ENCODE data around the gene RAB11A. TPM values are rescaled to one million over a fixed set of nuclear protein-coding genes. Genes with fewer than 3 reads are reported as not detected.

RAB11A gene
- total and polyA plus RNA-seq, 2 of the 13 experiments (the other 11 are each of a cell fraction or from before 2014, with no cell fraction given), result 161 to 162 TPM

- ChIA-PET POLR2A (no interaction called here), CTCF (ENCODE audit: low intra/inter-chr PET ratio, low total read pairs) (no interaction called here)
- Histone ChIP-seq H3K4me3 (replicated peaks in 1 of 3; ENCODE audit: insufficient read depth in 1 of 3, low read depth in 2 of 3, low read length in 3 of 3) (no peak overlapping the region), H3K9ac (ENCODE audit: insufficient read depth, low read depth, low read length) (no peak overlapping the region), H3K79me2 (ENCODE audit: insufficient read depth, low read length) (peaks cover 3% of the 10 kb centered on the region), H3K36me3 (replicated peaks in 1 of 2; ENCODE audit: control insufficient read depth in 1 of 2, insufficient read depth in 2 of 2, low read length in 2 of 2) (peaks cover 8 to 85% of the 10 kb centered on the region in 2 experiments), H4K20me1 (ENCODE audit: insufficient read depth, low read length) (0 out of 2 replicates have a peak, but pooled peaks cover 3% of the 10 kb centered on the region), H3K9me3 (ENCODE audit: low read length) (no peaks in the 10 kb centered on the region), H3K4me2 (ENCODE audit: low read depth, low read length) (no peak overlapping the region), H3K27ac (ENCODE audit: extremely low read length, insufficient read depth, low read length) (no peak overlapping the region), H3K4me1 (ENCODE audit: insufficient read depth, low read length) (peaks cover 8% of the 10 kb centered on the region; the same call in 1 of the 2 replicates), H3K27me3 (ENCODE audit: control insufficient read depth in 1 of 2, insufficient read depth in 2 of 2, low read length in 2 of 2) (no peaks in the 10 kb centered on the region), H2AFZ (ENCODE audit: low read length) (no peak overlapping the region)
- no peak for FAIRE-seq
- in situ Hi-C loops (cut with HindIII; ENCODE audit: extremely low pct_ligation_motif_present, low pct_unique_long_range_greater_than_20kb), result no loop called here
- no TSS peak for BruUV-seq (replicated peaks)
- no peak for DNase-seq (ENCODE audit: low spot score)
- no peak for ATAC-seq
- no peak for TF ChIP-seq ADNP (CRISPR knock-in tag; IDR thresholded peaks at IDR 0.05)
- intact Hi-C loops (cut with micrococcal nuclease; ENCODE audit: unreplicated experiment), result no loop called here
Observed at GRCh38 chr15:65884511-65884910, 15.2 kb downstream of the RAB11A start.

- H3K27me3 ChIP-seq (ENCODE audit: control insufficient read depth in 1 of 2, insufficient read depth in 2 of 2, low read length in 2 of 2), result no peaks in the 10 kb centered on the region
- in situ Hi-C loops (cut with HindIII; ENCODE audit: extremely low pct_ligation_motif_present, low pct_unique_long_range_greater_than_20kb), result no loop called here
- TF ChIP-seq FOXK2 (IDR thresholded peaks at IDR 0.05) (no peak), ZNF740 (CRISPR knock-in tag; IDR thresholded peaks at IDR 0.05) (no peak), KLF12 (CRISPR knock-in tag; IDR thresholded peaks at IDR 0.05; ENCODE audit: borderline replicate concordance) (no peak), IRF2 (CRISPR knock-in tag; IDR thresholded peaks at IDR 0.05) (no peak), ATF4 (CRISPR knock-in tag; IDR thresholded peaks at IDR 0.05) (no peak), ZSCAN25 (CRISPR knock-in tag; IDR thresholded peaks at IDR 0.05) (no peak), ZNF709 (CRISPR knock-in tag; IDR thresholded peaks at IDR 0.05) (no peak), ZFP36L1 (CRISPR knock-in tag; IDR thresholded peaks at IDR 0.05) (no peak), PAXIP1 (CRISPR knock-in tag; conservative IDR thresholded peaks at IDR 0.05) (no peak), ISX (CRISPR knock-in tag; conservative IDR thresholded peaks at IDR 0.05) (no peak)
- H4K20me1 ChIP-seq (ENCODE audit: insufficient read depth, low read length), result 0 out of 2 replicates have a peak, but pooled peaks cover 3% of the 10 kb centered on the region
- no peak overlapping the region for H3K4me3 ChIP-seq (replicated peaks in 1 of 3; ENCODE audit: insufficient read depth in 1 of 3, low read depth in 2 of 3, low read length in 3 of 3)
- 95% methylated on average over 4 of the region's 4 CpGs for WGBS (ENCODE audit: low lambda C conversion rate)
- CTCF ChIA-PET (ENCODE audit: low intra/inter-chr PET ratio, low total read pairs), result no interaction called here
- H3K9ac ChIP-seq (ENCODE audit: insufficient read depth, low read depth, low read length), result no peak overlapping the region
- ATAC-seq (no peak), DNase-seq (ENCODE audit: low spot score) (no peak), FAIRE-seq (no peak)
- POLR2A ChIA-PET, result no interaction called here
- BruUV-seq (replicated peaks), result no TSS peak
- H3K27ac ChIP-seq (ENCODE audit: extremely low read length, insufficient read depth, low read length), result no peak overlapping the region
- H3K36me3 ChIP-seq (replicated peaks in 1 of 2; ENCODE audit: control insufficient read depth in 1 of 2, insufficient read depth in 2 of 2, low read length in 2 of 2), result peaks cover 6 to 73% of the 10 kb centered on the region in 2 experiments
- intact Hi-C loops (cut with micrococcal nuclease; ENCODE audit: unreplicated experiment), result no loop called here
- peaks cover 8% of the 10 kb centered on the region; the same call in 1 of the 2 replicates for H3K4me1 ChIP-seq (ENCODE audit: insufficient read depth, low read length)
- no peak overlapping the region for H2AFZ ChIP-seq (ENCODE audit: low read length)
- no peak overlapping the region for H3K4me2 ChIP-seq (ENCODE audit: low read depth, low read length)
- H3K9me3 ChIP-seq (ENCODE audit: low read length), result no peaks in the 10 kb centered on the region
- H3K79me2 ChIP-seq (ENCODE audit: insufficient read depth, low read length), result peaks cover 3% of the 10 kb centered on the region
Observed at GRCh38 chr15:65885668-65886218, 16.5 kb downstream of the RAB11A start.

Measured in HepG2 (cell line).